ENCODE results near the gene DKC1.

The DKC1 gene

DNA sequence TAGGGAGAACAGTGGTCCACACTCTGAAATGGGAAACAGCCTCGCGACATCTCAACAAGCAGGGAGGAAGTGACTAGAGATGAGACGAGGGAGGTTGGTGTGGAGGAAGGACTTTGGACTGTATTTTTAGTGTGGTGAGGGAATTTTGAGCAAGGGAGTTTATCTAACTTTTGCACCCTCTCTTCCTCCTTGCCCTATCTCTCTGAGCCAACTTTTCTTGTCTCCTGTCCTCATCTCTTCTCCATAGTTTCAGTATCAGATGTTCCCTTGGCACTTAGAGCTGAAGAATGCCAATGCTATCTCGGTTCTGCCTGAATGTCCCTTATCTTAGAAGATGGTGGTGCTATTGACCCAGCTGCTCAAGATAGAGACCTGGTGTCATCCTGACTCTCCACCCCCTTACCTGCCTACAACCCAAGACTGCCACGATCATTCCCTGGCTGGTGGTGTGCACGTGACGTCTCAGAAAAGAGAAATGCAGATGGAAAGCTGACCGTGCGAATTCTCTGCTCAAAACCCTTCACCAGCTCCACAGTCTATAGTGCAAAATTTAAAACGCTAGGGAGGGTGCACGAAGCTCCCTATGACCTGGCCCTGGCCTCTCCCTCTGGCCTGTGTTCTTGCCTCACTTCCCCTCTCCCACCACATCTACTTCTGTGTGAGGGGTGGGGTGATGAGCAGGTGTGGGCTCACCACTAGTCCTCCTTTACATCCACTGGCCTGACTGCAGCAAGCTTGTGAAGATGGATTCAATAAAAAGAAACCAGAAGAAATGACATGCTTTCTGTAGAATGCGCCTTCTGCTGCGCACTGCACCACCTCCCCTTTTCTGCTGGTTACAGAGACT lies 21.7 kb downstream of the DKC1 start:
- H3K4me1 ChIP-seq (ENCODE audit: control insufficient read depth in 1 of 2, insufficient read depth in 2 of 2, low read length in 2 of 2): peaks cover 0 to 2% of the 10 kb centered on the region in 2 experiments
- no peak overlapping the region for H3K14ac ChIP-seq (ENCODE audit: low read length)
- no peak overlapping the region for H2AFZ ChIP-seq (ENCODE audit: insufficient read depth, low read length, poor library complexity)
- no peak overlapping the region for H3K9ac ChIP-seq (ENCODE audit: low read length)
- no peak overlapping the region for H3K4me3 ChIP-seq (ENCODE audit: low read depth, low read length)
- H3K79me2 ChIP-seq (ENCODE audit: control insufficient read depth, insufficient read depth, low read length, poor library complexity): peaks cover 1% of the 10 kb centered on the region
- H3K27me3 ChIP-seq (ENCODE audit: insufficient read depth, low read length): no peaks in the 10 kb centered on the region
- H3K79me1 ChIP-seq (ENCODE audit: low read length): no peaks in the 10 kb centered on the region
- no peak overlapping the region for H3K23ac ChIP-seq (ENCODE audit: low read length)
- no peak overlapping the region for H2BK120ac ChIP-seq (ENCODE audit: insufficient read depth, low read length, poor library complexity)
- peaks cover 5 to 15% of the 10 kb centered on the region in 2 experiments for H3K36me3 ChIP-seq (ENCODE audit: control insufficient read depth in 1 of 2, insufficient read depth in 2 of 2, low read length in 2 of 2)
- H2BK12ac ChIP-seq (ENCODE audit: low read length): no peak overlapping the region
- H4K12ac ChIP-seq (ENCODE audit: low read depth, low read length): no peak overlapping the region
- H3K9me3 ChIP-seq (ENCODE audit: insufficient read depth, low read depth, low read length): no peaks in the 10 kb centered on the region
- H4K8ac ChIP-seq (ENCODE audit: low read depth, low read length): no peak overlapping the region
- H3K4me2 ChIP-seq (ENCODE audit: low read length): no peak overlapping the region
- H3K27ac ChIP-seq (ENCODE audit: low read depth, low read length): no peak overlapping the region
- no peak overlapping the region for H4K91ac ChIP-seq (ENCODE audit: low read depth, low read length)
- no peak overlapping the region for H2BK5ac ChIP-seq (ENCODE audit: low read depth, low read length, poor library complexity)
- H2AK5ac ChIP-seq (ENCODE audit: low read length): no peak overlapping the region
- WGBS (ENCODE audit: extremely low coverage, insufficient coverage, insufficient read length): no CpG with 5 or more reads among the region's 13 CpGs
- peak in 1 of 2 donors; percentile 60 for DNase-seq
- no peak overlapping the region for H3K18ac ChIP-seq (ENCODE audit: low read length)
- no peak overlapping the region for H3K4ac ChIP-seq (ENCODE audit: low read depth, low read length)

DNA sequence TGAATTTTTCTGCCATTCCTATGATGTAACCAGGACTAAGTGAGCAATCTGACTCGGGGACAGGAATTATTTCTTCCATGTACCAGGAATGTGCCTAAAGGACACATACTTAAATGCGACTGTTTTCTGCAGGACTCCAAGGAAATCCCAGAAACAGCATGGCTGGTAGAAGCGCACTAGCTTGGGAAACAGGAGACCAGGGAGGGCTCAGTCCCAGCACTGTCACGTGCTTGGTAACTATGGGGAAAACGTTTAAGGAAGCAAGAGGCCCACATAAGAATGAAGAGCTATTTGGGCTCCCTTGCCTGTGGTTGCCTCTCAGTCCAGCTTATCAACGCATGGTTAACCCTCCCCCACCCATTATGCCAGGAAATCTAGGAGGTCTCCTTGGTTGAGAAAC lies 23.1 kb downstream of the DKC1 start:
- Histone ChIP-seq H3K4me2 (ENCODE audit: low read length) (no peak overlapping the region), H3K4me3 (ENCODE audit: low read depth, low read length) (no peak overlapping the region), H2AFZ (ENCODE audit: insufficient read depth, low read length, poor library complexity) (no peak overlapping the region), H3K27ac (ENCODE audit: low read depth, low read length) (no peak overlapping the region), H4K8ac (ENCODE audit: low read depth, low read length) (no peak overlapping the region), H3K4ac (ENCODE audit: low read depth, low read length) (no peak overlapping the region), H3K79me2 (ENCODE audit: control insufficient read depth, insufficient read depth, low read length, poor library complexity) (peaks cover 1% of the 10 kb centered on the region), H3K9me3 (ENCODE audit: insufficient read depth, low read depth, low read length) (no peaks in the 10 kb centered on the region), H3K9ac (ENCODE audit: low read length) (no peak overlapping the region), H3K27me3 (ENCODE audit: insufficient read depth, low read length) (no peaks in the 10 kb centered on the region), H3K79me1 (ENCODE audit: low read length) (no peaks in the 10 kb centered on the region), H3K23ac (ENCODE audit: low read length) (no peak overlapping the region), H2BK12ac (ENCODE audit: low read length) (no peak overlapping the region), H3K18ac (ENCODE audit: low read length) (no peak overlapping the region), H4K12ac (ENCODE audit: low read depth, low read length) (no peak overlapping the region), H3K14ac (ENCODE audit: low read length) (no peak overlapping the region), H2BK120ac (ENCODE audit: insufficient read depth, low read length, poor library complexity) (no peak overlapping the region), H4K91ac (ENCODE audit: low read depth, low read length) (no peak overlapping the region), H2AK5ac (ENCODE audit: low read length) (no peak overlapping the region), H3K4me1 (ENCODE audit: control insufficient read depth in 1 of 2, insufficient read depth in 2 of 2, low read length in 2 of 2) (peaks cover 0 to 2% of the 10 kb centered on the region in 2 experiments), H2BK5ac (ENCODE audit: low read depth, low read length, poor library complexity) (no peak overlapping the region), H3K36me3 (ENCODE audit: control insufficient read depth in 1 of 2, insufficient read depth in 2 of 2, low read length in 2 of 2) (peaks cover 3 to 13% of the 10 kb centered on the region in 2 experiments)
- peak; percentile 54 to 83 for DNase-seq
- no CpG with 5 or more reads among the region's 6 CpGs for WGBS (ENCODE audit: extremely low coverage, insufficient coverage, insufficient read length)

DNA sequence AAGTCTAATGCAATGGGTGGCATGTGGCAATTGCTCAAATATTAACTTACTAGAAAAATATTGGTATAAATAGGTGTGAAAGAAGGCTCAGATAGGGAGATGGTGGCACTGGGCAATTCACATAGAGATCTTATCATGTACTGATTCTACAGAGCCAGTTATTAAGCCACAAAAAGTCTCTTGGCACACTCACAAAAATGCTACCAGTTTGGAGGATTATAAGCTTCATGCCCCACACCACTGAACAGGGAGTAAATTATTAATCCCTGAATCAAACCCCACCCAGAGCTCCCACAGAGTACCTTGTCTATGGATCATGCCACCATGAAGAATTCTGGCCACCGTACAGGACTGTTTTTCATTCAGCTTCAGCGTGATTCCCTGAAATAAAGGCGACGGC lies 28.8 kb downstream of the DKC1 start:
- H3K79me1 ChIP-seq (ENCODE audit: low read length): no peaks in the 10 kb centered on the region
- no peaks in the 10 kb centered on the region for H3K9me3 ChIP-seq (ENCODE audit: insufficient read depth, low read depth, low read length)
- no peaks in the 10 kb centered on the region for H3K79me2 ChIP-seq (ENCODE audit: control insufficient read depth, insufficient read depth, low read length, poor library complexity)
- H3K14ac ChIP-seq (ENCODE audit: low read length): no peak overlapping the region
- no peaks in the 10 kb centered on the region for H3K4me1 ChIP-seq (ENCODE audit: control insufficient read depth in 1 of 2, insufficient read depth in 2 of 2, low read length in 2 of 2)
- H3K4ac ChIP-seq (ENCODE audit: low read depth, low read length): no peak overlapping the region
- no peak overlapping the region for H4K8ac ChIP-seq (ENCODE audit: low read depth, low read length)
- H3K36me3 ChIP-seq (ENCODE audit: control insufficient read depth in 1 of 2, insufficient read depth in 2 of 2, low read length in 2 of 2): no peaks in the 10 kb centered on the region
- H3K4me3 ChIP-seq (ENCODE audit: low read depth, low read length): no peak overlapping the region
- no peak for DNase-seq
- no peak overlapping the region for H2BK5ac ChIP-seq (ENCODE audit: low read depth, low read length, poor library complexity)
- H4K91ac ChIP-seq (ENCODE audit: low read depth, low read length): no peak overlapping the region
- no peak overlapping the region for H3K4me2 ChIP-seq (ENCODE audit: low read length)
- no peak overlapping the region for H3K27ac ChIP-seq (ENCODE audit: low read depth, low read length)
- WGBS (ENCODE audit: extremely low coverage, insufficient coverage, insufficient read length): no CpG with 5 or more reads among the region's 4 CpGs
- H3K18ac ChIP-seq (ENCODE audit: low read length): no peak overlapping the region
- H3K23ac ChIP-seq (ENCODE audit: low read length): no peak overlapping the region
- no peak overlapping the region for H4K12ac ChIP-seq (ENCODE audit: low read depth, low read length)
- H2BK12ac ChIP-seq (ENCODE audit: low read length): no peak overlapping the region
- H3K27me3 ChIP-seq (ENCODE audit: insufficient read depth, low read length): no peaks in the 10 kb centered on the region
- H2AK5ac ChIP-seq (ENCODE audit: low read length): no peak overlapping the region
- no peak overlapping the region for H2AFZ ChIP-seq (ENCODE audit: insufficient read depth, low read length, poor library complexity)
- H2BK120ac ChIP-seq (ENCODE audit: insufficient read depth, low read length, poor library complexity): no peak overlapping the region
- H3K9ac ChIP-seq (ENCODE audit: low read length): no peak overlapping the region

DNA sequence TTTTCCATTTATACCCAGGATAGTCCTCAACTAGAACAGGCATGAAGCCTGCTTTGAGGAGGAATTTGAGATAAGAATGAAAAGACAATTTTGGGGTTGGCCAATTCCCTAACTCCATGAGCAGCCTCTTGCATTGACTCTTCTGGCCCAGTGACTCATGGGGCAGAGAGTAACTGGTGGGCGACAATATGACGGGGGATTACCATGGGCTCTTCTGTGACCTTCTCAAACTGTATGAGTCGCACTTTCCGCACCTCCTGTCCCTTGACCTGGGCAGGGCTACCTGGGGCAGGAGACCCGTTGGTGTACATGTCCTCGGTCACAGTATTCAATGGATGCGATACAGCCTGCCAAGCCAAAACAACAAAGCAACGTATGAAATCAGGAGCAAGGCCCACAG lies 29.3 kb downstream of the DKC1 start:
- Histone ChIP-seq H2BK5ac (ENCODE audit: low read depth, low read length, poor library complexity) (no peak overlapping the region), H2BK120ac (ENCODE audit: insufficient read depth, low read length, poor library complexity) (no peak overlapping the region), H3K36me3 (ENCODE audit: control insufficient read depth in 1 of 2, insufficient read depth in 2 of 2, low read length in 2 of 2) (no peaks in the 10 kb centered on the region), H3K27ac (ENCODE audit: low read depth, low read length) (no peak overlapping the region), H3K14ac (ENCODE audit: low read length) (no peak overlapping the region), H3K79me1 (ENCODE audit: low read length) (no peaks in the 10 kb centered on the region), H3K18ac (ENCODE audit: low read length) (no peak overlapping the region), H3K4me2 (ENCODE audit: low read length) (no peak overlapping the region), H4K12ac (ENCODE audit: low read depth, low read length) (no peak overlapping the region), H3K4me1 (ENCODE audit: control insufficient read depth in 1 of 2, insufficient read depth in 2 of 2, low read length in 2 of 2) (no peaks in the 10 kb centered on the region), H3K9ac (ENCODE audit: low read length) (no peak overlapping the region), H3K27me3 (ENCODE audit: insufficient read depth, low read length) (no peaks in the 10 kb centered on the region), H3K79me2 (ENCODE audit: control insufficient read depth, insufficient read depth, low read length, poor library complexity) (no peaks in the 10 kb centered on the region), H2BK12ac (ENCODE audit: low read length) (no peak overlapping the region), H2AK5ac (ENCODE audit: low read length) (no peak overlapping the region), H3K4ac (ENCODE audit: low read depth, low read length) (no peak overlapping the region), H3K23ac (ENCODE audit: low read length) (no peak overlapping the region), H3K4me3 (ENCODE audit: low read depth, low read length) (no peak overlapping the region), H4K8ac (ENCODE audit: low read depth, low read length) (no peak overlapping the region), H3K9me3 (ENCODE audit: insufficient read depth, low read depth, low read length) (no peaks in the 10 kb centered on the region), H4K91ac (ENCODE audit: low read depth, low read length) (no peak overlapping the region), H2AFZ (ENCODE audit: insufficient read depth, low read length, poor library complexity) (no peak overlapping the region)
- no peak for DNase-seq
- WGBS (ENCODE audit: extremely low coverage, insufficient coverage, insufficient read length): no CpG with 5 or more reads among the region's 8 CpGs
